ENCODE data around the gene PROX1.

GRCh38 chr1:213958346-213958745 is 29.4 kb upstream of the PROX1 start:
- TF ChIP-seq CTCF (IDR thresholded peaks at IDR 0.05) (no peak), POLR2A (IDR thresholded peaks at IDR 0.05) (no peak), POLR2AphosphoS5 (IDR thresholded peaks at IDR 0.05) (no peak)

Measured in breast epithelium (tissue), 3 donors.